ENCODE measurements around the gene AKAP11.

GRCh38 chr13:42274386-42275097, 2.6 kb downstream of the AKAP11 start:
- no peak for TF ChIP-seq POLR2AphosphoS5 (IDR thresholded peaks at IDR 0.05; ENCODE audit: low read depth, low read length)
- TF ChIP-seq POLR2A (IDR thresholded peaks at IDR 0.05; ENCODE audit: low read depth, low read length) = no peak; the same call in 1 of the 2 replicates
- TF ChIP-seq TAF1 (IDR thresholded peaks at IDR 0.05; ENCODE audit: low read depth, low read length) = no peak
- no peak for TF ChIP-seq POU2F2 (IDR thresholded peaks at IDR 0.05; ENCODE audit: low read depth, low read length)
